ENCODE data around the gene HK3.

The HK3 gene

DNA sequence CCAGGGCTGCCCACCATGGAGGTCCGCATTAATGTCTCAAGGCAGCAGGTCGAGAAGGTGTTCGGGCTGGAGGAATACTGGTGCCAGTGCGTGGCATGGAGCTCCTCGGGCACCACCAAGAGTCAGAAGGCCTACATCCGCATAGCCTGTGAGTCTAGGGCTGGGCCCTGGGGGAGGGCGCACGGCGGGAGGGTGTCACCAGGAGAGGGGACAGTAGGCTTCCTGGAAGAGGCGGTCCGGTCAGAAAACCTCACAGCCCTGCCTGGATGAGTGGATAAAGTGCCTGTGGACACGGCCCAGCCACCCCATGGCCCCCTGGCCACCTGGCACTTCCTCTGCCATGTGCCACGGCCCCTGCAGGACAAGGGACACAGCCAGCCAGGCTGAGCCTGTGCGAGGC is 31.0 kb downstream of the HK3 start:
- DNase-seq = no peak

DNA sequence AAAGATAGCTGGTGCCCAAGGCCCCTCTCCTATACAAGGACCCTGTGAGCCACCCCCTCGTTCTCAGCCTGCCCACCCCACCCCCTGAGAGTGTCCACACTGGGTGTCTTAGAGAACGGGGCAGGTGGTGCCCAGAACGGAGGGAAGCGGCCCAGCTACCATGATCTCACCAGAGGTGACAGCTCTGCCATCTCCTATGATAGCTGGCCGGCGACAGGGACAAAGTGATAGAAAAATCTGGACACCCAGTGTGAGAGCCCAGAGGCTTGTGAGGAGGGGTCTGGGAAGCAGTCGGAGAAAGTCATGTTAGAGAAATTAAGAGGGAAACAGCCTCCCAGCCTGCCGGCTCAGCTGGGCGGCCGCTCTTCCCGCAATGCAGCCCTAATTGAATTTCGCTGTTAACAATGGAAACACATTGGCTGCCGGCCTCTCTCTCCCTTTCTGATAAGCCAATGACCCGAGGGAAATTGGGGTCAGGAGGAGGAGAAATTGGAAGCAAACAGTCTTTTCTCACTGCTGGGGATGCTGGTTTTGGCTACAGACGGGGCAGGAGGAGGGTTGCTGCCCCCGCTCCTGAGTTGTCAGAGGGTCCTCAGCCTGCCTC is 32.3 kb downstream of the HK3 start:
- DNase-seq = no peak

DNA sequence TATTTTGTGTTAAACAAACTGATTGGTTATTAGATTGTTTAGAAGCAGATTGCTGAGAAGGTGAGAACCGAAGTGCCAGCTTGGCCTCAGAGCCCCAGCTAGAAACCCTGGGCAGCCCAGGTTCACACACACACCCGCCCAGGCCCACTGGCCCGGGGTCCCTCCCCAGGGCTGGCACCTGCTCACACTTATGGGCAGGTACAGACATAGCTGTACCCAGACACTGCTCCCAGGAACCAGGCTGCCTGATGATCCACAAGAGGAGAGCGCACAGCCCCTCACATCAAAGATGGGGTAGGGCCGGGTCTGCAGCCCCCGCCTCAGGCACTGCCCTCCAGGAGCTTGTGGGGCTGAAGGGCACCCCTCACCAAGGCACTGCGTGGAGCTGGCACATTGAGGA is 33.2 kb downstream of the HK3 start:
- DNase-seq = no peak

DNA sequence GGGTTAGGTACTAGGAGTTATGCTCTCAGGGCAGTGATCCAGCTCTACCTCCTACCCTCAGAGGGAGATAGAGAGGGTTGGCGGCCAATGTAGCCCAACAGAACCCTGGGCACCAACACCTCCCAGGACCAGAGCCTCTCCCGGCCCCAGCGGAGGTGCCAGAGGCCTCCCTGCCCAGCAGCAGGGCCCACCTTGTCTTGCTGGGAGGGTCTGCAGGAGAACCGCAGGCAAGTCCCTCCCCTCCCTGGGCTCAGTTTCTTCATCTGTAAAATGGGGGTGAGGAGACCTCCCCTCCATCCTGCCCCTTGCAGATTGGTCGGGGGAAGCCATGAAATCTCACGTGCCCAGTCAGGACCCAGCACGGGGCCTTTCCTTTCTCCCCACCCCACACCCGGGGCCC is 34.4 kb downstream of the HK3 start:
- DNase-seq = no peak

DNA sequence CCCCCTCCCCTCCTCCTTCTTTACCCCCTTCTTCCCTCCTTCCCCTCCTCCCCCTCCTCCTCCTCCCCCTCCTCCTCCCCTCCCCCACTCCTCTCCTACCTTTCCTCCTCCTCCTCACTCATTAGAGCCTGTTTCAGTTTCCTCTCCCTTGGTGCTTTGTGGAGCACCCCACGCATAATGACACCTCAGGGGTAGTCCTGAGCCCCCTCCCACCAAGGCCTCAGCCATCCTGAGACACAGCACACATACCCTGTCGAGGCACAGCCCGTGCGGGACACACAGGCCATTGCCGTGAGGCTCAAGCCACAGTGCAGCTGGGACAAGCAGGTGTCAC is 35.4 kb downstream of the HK3 start:
- DNase-seq = no peak

DNA sequence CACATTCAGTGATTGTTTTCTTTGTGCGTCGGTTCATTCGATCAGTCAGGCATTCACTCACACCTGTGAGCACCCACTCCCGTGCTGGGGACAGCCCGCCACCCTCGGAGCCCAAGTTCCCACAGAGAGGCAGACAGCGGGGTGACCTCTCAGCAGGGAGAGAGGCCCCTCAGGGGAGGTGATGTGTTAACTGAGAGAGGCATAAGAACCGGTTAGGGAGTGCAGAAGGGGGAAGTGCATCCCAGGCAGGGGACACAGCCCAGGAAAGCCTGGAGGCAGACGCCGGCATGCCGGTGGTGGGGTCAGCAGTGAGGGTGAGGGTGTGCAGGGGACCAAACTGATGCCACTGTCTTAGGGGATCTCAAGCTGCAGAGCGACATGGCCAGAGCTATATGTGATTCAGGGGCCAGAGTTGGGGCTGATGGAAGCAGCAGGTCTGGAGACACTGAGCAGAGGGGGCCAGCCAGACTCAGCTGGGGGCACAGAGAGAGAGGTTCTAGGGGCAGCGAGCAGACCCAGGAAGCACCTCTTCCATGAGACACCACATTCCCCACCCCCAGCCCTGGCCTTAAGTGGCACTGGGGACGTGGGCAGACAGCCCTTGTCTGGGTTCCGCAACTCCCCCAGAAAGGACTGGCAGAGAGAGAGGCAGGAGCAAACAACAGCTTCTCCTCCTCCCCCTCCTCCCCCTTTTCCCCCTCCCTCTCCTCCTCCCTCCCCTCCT is 35.9 kb downstream of the HK3 start:
- DNase-seq = no peak

DNA sequence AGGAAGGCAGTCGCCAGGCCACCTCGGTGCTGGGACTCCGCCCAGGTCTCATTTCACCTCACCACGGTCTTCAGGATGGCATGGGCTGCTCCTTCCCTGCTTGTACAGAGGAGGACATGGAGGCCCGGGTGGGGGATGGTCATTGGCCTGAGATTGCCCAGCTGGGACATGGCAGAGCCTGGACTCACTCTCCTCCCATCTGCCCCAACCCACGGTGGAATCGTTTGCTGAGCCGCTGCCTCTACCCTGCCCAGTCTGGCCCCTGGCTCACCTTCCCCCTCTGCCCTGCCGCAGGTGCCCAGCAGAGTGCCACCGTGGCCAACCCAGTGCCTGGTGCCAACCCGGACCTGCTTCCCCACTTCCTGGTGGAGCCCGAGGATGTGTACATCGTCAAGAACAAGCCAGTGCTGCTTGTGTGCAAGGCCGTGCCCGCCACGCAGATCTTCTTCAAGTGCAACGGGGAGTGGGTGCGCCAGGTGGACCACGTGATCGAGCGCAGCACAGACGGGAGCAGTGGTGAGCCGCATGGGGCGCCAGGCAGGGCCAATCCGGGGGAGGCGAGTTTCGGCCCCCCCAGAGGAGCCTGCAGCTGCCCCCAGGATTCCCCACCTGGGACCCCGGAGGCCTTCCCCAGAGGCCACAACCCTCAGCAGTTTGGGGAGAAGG is 36.7 kb downstream of the HK3 start:
- no peak for DNase-seq

- DNase-seq = no peak
Observed at GRCh38 chr5:176861276-176861675, 37.9 kb downstream of the HK3 start.

GRCh38 chr5:176860381-176860780 is 38.8 kb downstream of the HK3 start:
- DNase-seq = no peak

- DNase-seq = no peak
Observed at GRCh38 chr5:176859916-176860315, 39.2 kb downstream of the HK3 start.

- no peak for DNase-seq
Observed at GRCh38 chr5:176857894-176858273, 41.3 kb downstream of the HK3 start.

DNA sequence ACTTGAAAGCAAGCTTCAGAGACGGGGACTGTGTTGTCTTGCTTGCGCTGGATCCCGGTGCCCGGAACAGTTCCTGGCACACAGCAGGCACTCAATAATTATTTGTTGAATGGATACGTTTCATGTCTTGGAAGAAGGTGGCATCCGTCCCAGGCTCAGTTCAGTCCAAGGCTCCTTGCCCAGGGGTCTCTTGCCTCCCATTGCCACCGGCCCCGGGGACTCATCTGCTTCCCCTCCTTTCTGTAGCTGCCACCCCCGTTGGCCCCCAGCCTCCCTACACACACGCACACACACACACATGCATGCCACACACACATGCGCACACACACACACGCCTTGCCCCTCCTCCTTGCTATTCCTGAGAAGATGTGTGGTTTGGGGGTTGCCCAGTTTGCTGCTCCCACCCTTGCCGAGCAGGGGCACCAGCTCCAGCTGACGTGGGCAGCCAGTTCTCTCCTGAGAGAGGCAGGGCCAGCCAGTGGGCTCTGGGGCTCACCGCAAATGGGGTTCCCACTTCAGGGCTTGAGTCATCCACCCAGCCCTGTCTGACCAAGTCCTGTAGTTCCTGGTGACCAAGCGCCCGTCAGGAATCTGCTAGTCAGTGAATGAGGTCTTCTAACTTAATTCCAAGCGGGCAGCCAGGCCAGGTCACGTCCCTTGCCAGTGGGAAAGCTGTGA is 41.8 kb downstream of the HK3 start:
- DNase-seq = no peak

- no peak for DNase-seq
Observed at GRCh38 chr5:176856746-176857145, 42.4 kb downstream of the HK3 start.

DNA sequence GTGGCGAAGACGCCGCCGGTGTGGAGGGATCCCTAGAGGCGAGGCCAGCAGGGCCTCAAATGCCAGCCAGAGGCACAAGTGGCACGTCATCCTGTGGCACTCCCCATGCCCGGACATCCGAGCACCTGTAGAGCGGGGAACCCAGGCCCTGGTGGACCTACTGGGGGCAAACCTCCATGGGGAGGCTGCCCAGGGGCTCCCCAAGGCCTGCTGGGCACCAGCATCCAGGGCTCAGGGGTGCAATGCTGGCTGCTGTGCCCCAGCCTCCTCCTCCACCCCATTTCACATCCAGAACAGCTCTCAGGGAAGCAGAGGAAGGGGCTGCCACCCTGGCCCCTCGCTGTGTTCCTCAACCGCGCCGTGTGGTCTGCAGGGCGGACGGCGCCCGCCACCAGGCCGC is 43.5 kb downstream of the HK3 start:
- no peak for DNase-seq

DNA sequence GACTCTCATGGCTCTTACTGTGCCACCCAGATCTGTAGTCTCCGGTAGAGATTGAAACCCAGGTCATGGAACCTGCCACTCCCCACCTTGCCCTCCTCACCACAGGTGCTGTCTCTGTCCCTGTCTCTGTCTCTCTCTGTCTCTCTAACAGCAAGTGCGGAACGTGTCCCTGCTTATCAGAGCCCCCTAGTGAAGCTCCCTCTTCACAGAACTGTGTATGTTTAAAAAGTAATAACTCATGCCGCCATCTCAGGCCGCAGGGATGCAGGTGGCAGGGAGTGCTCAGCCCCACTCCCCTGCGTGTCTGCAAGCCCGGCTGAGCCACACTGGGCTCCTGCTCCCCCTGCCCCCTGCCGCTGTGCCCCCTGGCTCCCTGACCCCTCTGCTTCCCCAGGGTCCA is 45.0 kb downstream of the HK3 start:
- no peak for DNase-seq

DNA sequence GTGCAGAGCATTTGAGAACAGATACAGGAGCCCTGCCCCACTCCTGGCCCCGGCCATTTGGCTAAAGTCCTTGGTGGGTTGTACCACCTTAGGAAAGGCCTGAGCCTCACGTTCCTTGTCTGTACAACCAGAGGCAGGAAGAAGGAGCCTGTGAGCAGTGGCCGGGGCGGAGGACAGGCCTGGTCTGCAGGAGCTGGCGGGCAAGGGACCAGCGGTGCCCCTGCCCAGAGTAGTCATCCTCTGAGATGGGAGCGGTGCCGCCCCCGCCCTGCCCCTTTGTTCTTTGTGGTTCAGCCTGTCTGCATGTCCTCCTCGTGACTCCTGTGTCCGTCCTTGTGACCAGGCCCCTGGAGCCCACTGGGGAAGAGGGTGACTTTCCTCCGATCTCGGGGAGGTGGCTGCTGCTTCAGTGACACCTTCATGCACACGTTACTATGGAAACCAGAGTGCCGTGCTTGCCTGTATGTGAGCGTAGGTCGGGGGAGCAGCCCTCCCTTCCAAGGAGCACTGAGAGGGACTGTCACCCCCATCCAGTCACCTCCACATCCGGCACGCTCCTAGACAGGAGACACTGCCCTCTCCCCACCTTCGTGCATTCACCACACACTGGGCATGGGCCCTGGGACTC is 45.9 kb downstream of the HK3 start:
- no peak for DNase-seq

DNA sequence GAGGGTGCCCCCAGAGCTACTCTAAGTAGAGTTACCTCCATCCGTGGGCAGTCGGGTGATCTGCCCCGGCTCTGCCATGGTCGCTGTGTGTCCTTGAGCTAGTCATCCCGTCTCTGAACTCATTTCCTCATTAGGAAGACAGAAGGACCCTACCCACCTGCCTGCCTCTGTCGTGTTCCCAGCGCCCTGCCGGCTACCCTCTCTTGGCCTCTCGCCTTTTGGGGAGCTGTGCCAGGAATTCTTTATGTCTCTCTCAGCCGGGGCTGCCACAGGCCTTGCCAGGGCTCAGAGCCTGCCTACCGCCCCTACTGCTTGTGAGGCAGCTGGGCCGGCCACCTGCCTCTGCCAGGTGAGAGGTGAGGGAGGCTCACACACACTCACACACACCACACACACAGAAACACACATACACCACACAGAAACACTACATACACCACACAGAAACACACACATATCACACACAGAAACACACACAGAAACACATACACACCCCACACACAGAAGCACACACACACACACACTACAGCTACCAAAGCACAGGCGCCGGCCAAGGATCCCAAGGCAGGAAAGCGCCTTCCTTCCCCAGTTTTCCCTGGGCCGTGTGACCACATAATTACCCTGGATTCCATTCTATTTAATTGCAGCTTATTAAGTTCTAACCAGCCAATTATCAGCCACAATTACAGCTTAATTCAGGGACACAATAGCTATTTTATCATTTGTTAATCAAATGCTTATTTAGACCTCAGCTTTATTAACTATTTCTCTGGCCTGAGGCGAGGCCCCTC is 47.1 kb downstream of the HK3 start:
- DNase-seq = no peak

DNA sequence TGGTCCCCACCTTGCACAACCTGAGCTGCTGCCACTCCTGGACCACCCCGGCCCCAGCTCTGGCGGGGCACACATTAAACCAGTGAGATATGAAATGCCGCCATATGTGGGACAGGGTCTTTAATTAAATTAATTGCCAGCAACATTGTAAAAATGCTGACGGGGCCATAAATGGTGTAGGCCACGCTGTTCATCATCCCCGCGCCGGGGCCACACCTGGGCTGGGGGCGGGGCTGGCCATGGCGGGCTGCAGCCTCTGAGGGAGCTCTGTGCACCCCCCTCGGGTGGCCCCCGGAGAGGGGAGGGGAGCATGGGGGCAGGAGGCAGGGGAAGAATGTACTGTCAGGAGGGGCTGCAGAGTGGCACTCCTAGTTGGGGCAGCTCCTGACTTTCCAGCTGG is 47.8 kb downstream of the HK3 start:
- DNase-seq = no peak

DNA sequence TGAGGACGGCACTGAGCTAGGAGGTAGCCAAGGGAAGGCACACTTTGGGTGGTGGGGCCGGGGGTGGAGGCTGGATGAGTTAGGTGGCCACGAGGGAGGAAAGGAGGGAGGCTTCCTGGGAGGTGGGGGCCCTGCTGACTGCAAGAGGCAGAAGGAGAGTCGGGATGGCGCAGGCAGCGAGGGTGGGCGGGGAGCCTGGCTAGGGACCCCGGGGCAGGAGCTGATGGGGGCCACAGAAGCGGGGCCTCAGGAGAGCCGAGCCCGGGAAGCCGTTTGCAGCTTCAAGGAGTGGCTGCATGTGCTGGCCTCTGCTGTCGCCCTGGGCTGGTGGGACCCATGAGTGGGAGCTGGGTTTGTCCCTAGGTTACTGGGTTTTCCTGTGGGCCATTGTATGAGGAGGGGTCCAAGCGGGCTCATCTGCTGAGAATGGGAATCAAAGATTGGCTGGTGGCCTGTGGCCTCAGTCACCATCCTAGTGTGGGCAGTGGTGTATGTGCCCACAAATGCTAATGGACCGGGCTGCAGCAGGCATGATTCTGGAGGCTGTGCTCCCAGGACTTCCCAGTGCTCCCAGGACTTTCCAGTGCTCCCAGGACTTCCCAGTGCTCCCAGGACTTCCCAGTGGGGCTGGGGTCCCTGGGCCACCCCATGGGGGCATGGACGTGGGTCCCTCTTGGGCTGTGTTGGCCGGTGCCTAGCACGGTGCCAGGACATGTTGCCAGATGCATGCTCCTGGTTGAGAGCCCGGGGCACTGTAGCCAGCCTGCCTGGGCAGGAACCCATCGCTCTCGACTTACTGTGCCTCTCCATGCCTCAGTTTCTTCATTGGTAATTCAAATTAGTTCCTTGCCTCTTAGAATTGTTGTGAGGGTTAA is 48.5 kb downstream of the HK3 start:
- DNase-seq = no peak

DNA sequence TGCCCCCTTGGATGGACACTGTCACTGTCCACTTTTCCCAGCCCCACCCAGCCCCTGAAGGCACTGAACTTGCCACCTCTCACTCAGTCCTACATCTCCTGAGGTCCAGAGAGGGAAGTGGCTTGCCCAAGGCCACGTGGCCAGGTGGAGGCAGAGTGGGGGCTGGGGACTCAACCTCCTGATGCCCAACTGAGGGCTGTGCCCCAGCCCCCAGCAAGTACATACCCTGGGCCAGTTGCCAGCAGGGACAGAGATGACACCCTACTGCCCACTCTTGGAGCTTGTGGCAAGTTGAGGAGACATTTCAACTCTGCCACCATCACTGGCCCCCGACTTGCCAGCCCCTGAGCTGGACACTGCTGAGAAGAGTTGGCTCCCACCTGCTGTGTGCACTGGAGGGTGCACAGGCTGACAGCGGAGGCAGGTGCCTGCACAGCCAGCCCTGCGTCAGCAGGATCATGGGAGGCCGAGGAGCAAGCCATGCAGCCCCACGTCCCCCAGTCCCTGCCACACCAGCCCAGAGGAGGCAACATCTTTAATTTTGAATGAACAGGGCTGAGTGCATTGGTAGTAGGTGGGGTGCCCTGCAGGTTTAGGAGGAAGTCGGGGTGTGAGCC is 49.4 kb downstream of the HK3 start:
- DNase-seq = no peak

GRCh38 chr5:176848651-176849050 is 50.5 kb downstream of the HK3 start:
- DNase-seq = no peak

Data from suppressor macrophage treated with lipopolysaccharide for 1 hour (primary cell).